NCI-H2081 treated with DMSO at 0.1 percent for 48 hours (cell line): ENCODE data around the gene CACNA1I.

ENCODE experiments used
- DNase-seq: peaks from one replicate; lab custom pipeline; 2025; lab: John Stamatoyannopoulos, UW

The CACNA1I gene

GRCh38 chr22:39598017-39598965 lies 27.7 kb downstream of the CACNA1I start:
- DNase-seq: no peak

- DNase-seq: no peak
These were observed 30.1 kb downstream of the CACNA1I start for GRCh38 chr22:39600491-39601179.

GRCh38 chr22:39601180-39601535 lies 30.6 kb downstream of the CACNA1I start:
- DNase-seq: no peak

GRCh38 chr22:39603345-39603744 lies 32.8 kb downstream of the CACNA1I start:
- no peak for DNase-seq

GRCh38 chr22:39610246-39610645 lies 39.7 kb downstream of the CACNA1I start:
- no peak for DNase-seq

GRCh38 chr22:39610766-39611165 lies 40.2 kb downstream of the CACNA1I start:
- no peak for DNase-seq

- no peak for DNase-seq
These were observed 40.8 kb downstream of the CACNA1I start for GRCh38 chr22:39611360-39611759.

- no peak for DNase-seq
These were observed 42.4 kb downstream of the CACNA1I start for GRCh38 chr22:39612811-39613548.

GRCh38 chr22:39613549-39613921 lies 43.0 kb downstream of the CACNA1I start:
- DNase-seq: no peak

- no peak for DNase-seq
These were observed 43.9 kb downstream of the CACNA1I start for GRCh38 chr22:39614442-39614841.

- DNase-seq: no peak
These were observed 45.5 kb downstream of the CACNA1I start for GRCh38 chr22:39616051-39616450.

GRCh38 chr22:39616781-39617180 lies 46.2 kb downstream of the CACNA1I start:
- DNase-seq: no peak

GRCh38 chr22:39617342-39617741 lies 46.8 kb downstream of the CACNA1I start:
- no peak for DNase-seq

- DNase-seq: no peak
These were observed 47.6 kb downstream of the CACNA1I start for GRCh38 chr22:39617970-39618757.

GRCh38 chr22:39618996-39619530 lies 48.5 kb downstream of the CACNA1I start:
- DNase-seq: no peak

GRCh38 chr22:39620924-39621690 lies 50.6 kb downstream of the CACNA1I start:
- DNase-seq: no peak

- no peak for DNase-seq
These were observed 51.3 kb downstream of the CACNA1I start for GRCh38 chr22:39621826-39622225.

- no peak for DNase-seq
These were observed 52.4 kb downstream of the CACNA1I start for GRCh38 chr22:39622881-39623367.

GRCh38 chr22:39623603-39624500 lies 53.3 kb downstream of the CACNA1I start:
- DNase-seq: no peak

- DNase-seq: no peak
These were observed 53.9 kb downstream of the CACNA1I start for GRCh38 chr22:39624501-39624821.
